K562 (cell line): Measurements from ENCODE around the gene DOK1. TPM values are rescaled to one million over a fixed set of nuclear protein-coding genes. Genes with fewer than 3 reads are reported as not detected.

Experiments used
- AFF1 ChIP-seq, 2 experiments: fragments of 450-650 bp; IDR thresholded peaks; 2 replicates each; pipeline ENCODE4 v1.6.1; 2018; ENCODE audit warnings: mild to moderate bottlenecking in 2 of 2, low read depth in 1 of 2; ENCODE audit not compliant: partially characterized antibody in 2 of 2
- CXXC5 ChIP-seq: fragments of 250-450 bp; sonication (Bioruptor Pico); IDR thresholded peaks from 2 replicates; pipeline ENCODE4 v1.8.0; 2022; ENCODE audit warnings: inconsistent platforms, mild to moderate bottlenecking, moderate library complexity
- ELF4 ChIP-seq: fragments of 450-650 bp; formaldehyde crosslinking; IDR thresholded peaks from 2 replicates; pipeline ENCODE4 v1.4.0; 2022; ENCODE audit warnings: missing genetic modification characterization
- HNRNPL ChIP-seq: fragments of 200-400 bp; formaldehyde crosslinking; IDR thresholded peaks from 2 replicates; pipeline ENCODE4 v1.6.1; 2017; ENCODE audit warnings: low read depth, mild to moderate bottlenecking, low read length
- KLF1 ChIP-seq: fragments of 450-650 bp; IDR thresholded peaks from 2 replicates; pipeline ENCODE4 v1.6.1; 2016; ENCODE audit warnings: missing genetic modification characterization, missing compliant biosample characterization
- YY1 ChIP-seq, 3 experiments: IDR thresholded peaks; 2 replicates each; pipeline ENCODE4 v1.6.1; 2011; ENCODE audit warnings: low read length in 2 of 3, mild to moderate bottlenecking in 2 of 3, moderate library complexity in 2 of 3, borderline replicate concordance in 1 of 3, control low read depth in 1 of 3, low read depth in 1 of 3; ENCODE audit not compliant: insufficient read depth in 3 of 3, insufficient replicate concordance in 2 of 3, control insufficient read depth in 1 of 3, insufficient read length in 1 of 3; ENCODE audit errors: extremely low read depth in 1 of 3
- ZFP1 ChIP-seq: fragments of 450-650 bp; formaldehyde crosslinking; IDR thresholded peaks from 2 replicates; pipeline ENCODE4 v1.4.0; 2020; ENCODE audit warnings: mild to moderate bottlenecking, mixed read lengths
- ZKSCAN1 ChIP-seq: fragments of 150-350 bp; IDR thresholded peaks from 2 replicates; pipeline ENCODE4 v1.6.1; 2016; ENCODE audit warnings: low read depth, low read length
- polyA plus RNA-seq, 8 experiments: library from polyadenylated mRNA; depleted of rRNA in 4 of 8; stranded (reverse) in 5 of 8; unstranded in 3 of 8; fragments of >200 nt; fragmentation: Nextera tagmentation in 2 of 8; fragmentation: Illumina TruSeq in 1 of 8; extraction: Ambion mirVana in 2 of 8; extraction: Trizol in 1 of 8; gene quantifications; 2 replicates each; pipeline versions ENCODE4 v1.2.1 to v1.2.3, GENCODE V29; 2011 to 2014; ENCODE audit warnings: inconsistent platforms in 1 of 8, missing spikeins in 1 of 8
- total RNA-seq, 7 experiments: library from RNA; depleted of rRNA in 6 of 7; stranded (reverse); fragments of >200 nt in 6 of 7; fragmentation: Illumina TruSeq in 2 of 7; extraction: Trizol in 2 of 7; gene quantifications; 2 replicates each; pipeline versions ENCODE4 v1.2.1 to v1.2.3, GENCODE V29; 2011 to 2021; ENCODE audit warnings: low replicate concordance in 1 of 7

The DOK1 gene
- total and polyA plus RNA-seq, 9 of the 15 experiments (the other 6 are each of a cell fraction or from before 2014, with no cell fraction given) = 0.59 to 36.4 (median 16.1) TPM

- TF ChIP-seq AFF1 (IDR thresholded peaks at IDR 0.05; ENCODE audit: low read depth in 1 of 2, partially characterized antibody in 2 of 2) (no peak), YY1 (IDR thresholded peaks at IDR 0.05; ENCODE audit: borderline replicate concordance in 1 of 3, control insufficient read depth in 1 of 3, extremely low read depth in 1 of 3, insufficient read depth in 3 of 3, insufficient read length in 1 of 3, insufficient replicate concordance in 2 of 3, low read depth in 1 of 3, low read length in 2 of 3) (peak; percentile 83 to 96 (median 94)), KLF1 (tag) (peak; percentile 83), ELF4 (CRISPR knock-in tag) (0 out of 2 replicates have a peak, but pooled peaks have one; percentile 15), CXXC5 (CRISPR knock-in tag) (peak; percentile 74), ZKSCAN1 (0 out of 2 replicates have a peak, but pooled peaks have one; percentile 49), HNRNPL (no peak), ZFP1 (CRISPR knock-in tag) (no peak)
- TF ChIP-seq, all 486 proteins: peak for 149
Observed at GRCh38 chr2:74507145-74507925, 47.2 kb upstream of the DOK1 start, which contains the start of gene PCGF1 (continued).
